Prostate gland (tissue), 2 donors: ENCODE results near the gene FKBP1B.

Experiments
- POLR2A ChIP-seq: fragments of 450-650 bp; IDR thresholded peaks from one replicate; pipeline ENCODE4 v1.6.1; 2016; ENCODE audit warnings: antibody characterized with exemption, mild to moderate bottlenecking
- TF ChIP-seq, protein P1 (sequence below), 4 experiments: fragments of 200-600 bp in 2 of 4; fragments of 450-650 bp in 2 of 4; sonication (generic) in 2 of 4; IDR thresholded peaks; 1 replicate in 3 of 4; 2 replicates in 1 of 4; pipeline ENCODE4 v1.5.1; 2016 to 2019; ENCODE audit warnings: antibody characterized with exemption in 4 of 4, mild to moderate bottlenecking in 2 of 4, moderate library complexity in 2 of 4

GRCh38 chr2:24084386-24085199, 35.1 kb downstream of the FKBP1B start, which contains the start of gene TP53I3:
- TF ChIP-seq, protein P1, sequence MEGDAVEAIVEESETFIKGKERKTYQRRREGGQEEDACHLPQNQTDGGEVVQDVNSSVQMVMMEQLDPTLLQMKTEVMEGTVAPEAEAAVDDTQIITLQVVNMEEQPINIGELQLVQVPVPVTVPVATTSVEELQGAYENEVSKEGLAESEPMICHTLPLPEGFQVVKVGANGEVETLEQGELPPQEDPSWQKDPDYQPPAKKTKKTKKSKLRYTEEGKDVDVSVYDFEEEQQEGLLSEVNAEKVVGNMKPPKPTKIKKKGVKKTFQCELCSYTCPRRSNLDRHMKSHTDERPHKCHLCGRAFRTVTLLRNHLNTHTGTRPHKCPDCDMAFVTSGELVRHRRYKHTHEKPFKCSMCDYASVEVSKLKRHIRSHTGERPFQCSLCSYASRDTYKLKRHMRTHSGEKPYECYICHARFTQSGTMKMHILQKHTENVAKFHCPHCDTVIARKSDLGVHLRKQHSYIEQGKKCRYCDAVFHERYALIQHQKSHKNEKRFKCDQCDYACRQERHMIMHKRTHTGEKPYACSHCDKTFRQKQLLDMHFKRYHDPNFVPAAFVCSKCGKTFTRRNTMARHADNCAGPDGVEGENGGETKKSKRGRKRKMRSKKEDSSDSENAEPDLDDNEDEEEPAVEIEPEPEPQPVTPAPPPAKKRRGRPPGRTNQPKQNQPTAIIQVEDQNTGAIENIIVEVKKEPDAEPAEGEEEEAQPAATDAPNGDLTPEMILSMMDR (IDR thresholded peaks at IDR 0.05) = peak; percentile 95 to 99 (median 96)
- peak; percentile 60 for TF ChIP-seq POLR2A
